GM23248 (cell line): ENCODE data around the gene CPAMD8.

Experiments
- EZH2 ChIP-seq: fragments of 200-600 bp; sonication (generic); IDR thresholded peaks from 2 replicates; pipeline ENCODE4 v1.6.1; 2018; ENCODE audit warnings: antibody characterized with exemption, mild to moderate bottlenecking; ENCODE audit not compliant: insufficient read depth, poor library complexity, severe bottlenecking
- EZH2phosphoT487 ChIP-seq: fragments of 200-600 bp; sonication (generic); IDR thresholded peaks from 2 replicates; pipeline ENCODE4 v1.6.1; 2018; ENCODE audit warnings: antibody characterized with exemption, moderate library complexity, mild to moderate bottlenecking, low read depth; ENCODE audit not compliant: insufficient read depth

DNA sequence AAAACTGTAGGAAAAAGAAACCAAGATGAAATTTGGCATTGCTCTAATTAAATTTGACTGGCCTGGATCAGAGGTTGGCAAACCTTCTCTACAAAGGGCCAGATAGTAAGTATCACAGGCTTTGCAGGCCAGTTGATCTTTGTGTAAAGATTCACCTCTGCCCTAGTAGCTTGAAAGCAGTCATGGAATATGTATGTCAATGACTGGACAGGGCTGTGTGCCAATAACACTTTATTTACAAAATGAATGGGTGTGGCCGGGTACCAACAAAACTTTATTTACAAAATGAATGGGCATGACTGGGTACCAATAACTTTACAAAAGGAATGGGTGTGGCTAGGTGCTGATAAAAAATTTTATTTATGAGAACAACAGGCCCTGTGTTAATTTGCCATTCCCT is 177.4 kb downstream of the CPAMD8 start:
- no peak for TF ChIP-seq EZH2
- no peak for TF ChIP-seq EZH2phosphoT487
